GM19463 (cell line): ENCODE data around the gene MAGEB6.
"Not testable (repeated sequence)": the region's sequence is repeated elsewhere in the genome, so short reads cannot be mapped to it uniquely, and the experiment has no call there.

Source experiments
- ATAC-seq: cut with Tn5 transposase; IDR thresholded peaks from one replicate; pipeline ENCODE4 v1.9.1; 2021; ENCODE audit warnings: mild to moderate bottlenecking, moderate library complexity; ENCODE audit not compliant: unreplicated experiment

The MAGEB6 gene

GRCh38 chrX:26192204-26192603 is at the start of gene MAGEB6:
TSS of gene MAGEB6 (plus strand) at chrX:26192440. CDS start at chrX:26193847, 1,407 bp downstream.
- ATAC-seq = no peak

- no peak for ATAC-seq
Measured at GRCh38 chrX:26146024-26146423, 46.2 kb upstream of the MAGEB6 start.

DNA sequence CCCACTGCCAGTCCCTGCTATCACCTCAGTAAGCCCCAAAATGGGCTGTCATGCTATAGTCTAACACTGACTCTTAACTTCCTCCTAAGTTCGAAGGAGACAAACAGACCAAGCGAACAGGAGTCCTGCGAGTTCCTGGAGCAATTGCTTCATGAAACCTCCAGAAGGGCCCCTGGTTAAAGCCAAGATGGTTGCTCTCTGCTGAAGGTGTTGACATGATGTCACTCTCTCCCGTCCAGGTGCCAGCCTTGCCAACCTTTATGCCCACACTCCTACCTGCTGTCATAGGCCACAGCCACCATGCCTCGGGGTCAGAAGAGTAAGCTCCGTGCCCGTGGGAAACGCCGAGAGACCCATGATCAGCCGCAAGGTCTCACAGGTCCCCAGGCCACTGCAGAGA is 31.9 kb upstream of the MAGEB6 start, which contains the start of gene MAGEB6B:
Gene MAGEB6B (plus strand): TSS at position 301 of the 400 bp plus-strand sequence. CDS start 0 bp downstream, at position 301.
- no peak for ATAC-seq

GRCh38 chrX:26203561-26203960 is 11.3 kb downstream of the MAGEB6 start:
- no peak for ATAC-seq

GRCh38 chrX:26204717-26205116 is 12.5 kb downstream of the MAGEB6 start:
- ATAC-seq = not testable (repeated sequence)

- no peak for ATAC-seq
Measured at GRCh38 chrX:26208012-26208411, 15.8 kb downstream of the MAGEB6 start.

DNA sequence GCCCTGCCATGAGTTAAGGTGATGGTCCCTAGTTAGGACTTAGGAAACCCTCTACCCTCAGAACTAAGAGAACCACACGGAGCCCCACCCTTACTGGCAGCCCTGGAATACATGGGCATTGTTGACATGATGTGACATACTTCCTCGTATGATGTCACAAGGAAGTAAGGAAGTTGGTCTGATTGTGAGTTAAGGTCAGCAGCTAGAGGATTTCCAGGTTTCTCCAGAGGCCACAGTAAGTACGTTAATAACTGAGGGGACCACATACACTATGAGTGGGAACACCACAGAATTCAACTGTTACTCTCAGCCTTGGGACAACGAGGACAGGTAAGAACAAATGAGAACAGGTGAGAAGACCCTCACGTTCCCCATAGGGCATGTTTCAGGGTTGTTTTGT is 23.6 kb downstream of the MAGEB6 start, which contains the start of gene MAGEB5:
Gene MAGEB5 (plus strand): TSS at position 301 of the 400 bp plus-strand sequence. CDS start 1,133 bp downstream, outside the sequence.
- ATAC-seq = no peak

- no peak for ATAC-seq
Measured at GRCh38 chrX:26219351-26219750, 27.1 kb downstream of the MAGEB6 start.

GRCh38 chrX:26234177-26234576 is 41.9 kb downstream of the MAGEB6 start:
- ATAC-seq = no peak
